Suprapubic skin (tissue), 3 donors: ENCODE results near the gene KCNK13.

ENCODE experiments used
- CTCF ChIP-seq, 2 donors: fragments of 200-600 bp in 1 of 2; fragments of 450-650 bp in 1 of 2; sonication (generic) in 1 of 2; IDR thresholded peaks; one replicate each; pipeline ENCODE4 v1.5.1; 2016 to 2019; ENCODE audit warnings: antibody characterized with exemption in 2 of 2, mild to moderate bottlenecking in 1 of 2, moderate library complexity in 1 of 2
- POLR2A ChIP-seq, 2 donors: fragments of 450-650 bp; IDR thresholded peaks; one replicate each; pipeline ENCODE4 v1.6.1; 2017; ENCODE audit warnings: antibody characterized with exemption in 2 of 2, mild to moderate bottlenecking in 2 of 2, moderate library complexity in 2 of 2

DNA sequence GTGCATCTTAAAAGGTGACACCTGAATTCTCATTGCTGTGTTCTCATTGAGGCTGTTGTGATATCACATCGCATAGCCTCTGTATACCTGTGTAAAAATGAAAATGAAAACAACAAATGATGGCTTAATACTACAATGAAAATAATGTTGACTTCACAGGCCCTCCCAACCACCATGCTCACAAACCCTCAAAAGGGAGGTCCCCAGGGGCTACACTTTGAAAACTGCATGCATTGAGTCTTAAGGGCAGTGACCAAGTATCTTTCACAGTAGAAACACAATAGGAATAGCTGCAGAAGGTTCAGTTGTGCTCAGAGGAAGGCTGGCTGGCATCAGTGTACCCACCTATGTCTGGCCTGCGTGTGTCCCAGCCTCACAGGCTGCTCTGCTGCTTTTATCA, 27.6 kb upstream of the KCNK13 start:
- no peak for TF ChIP-seq POLR2A (IDR thresholded peaks at IDR 0.05)
- TF ChIP-seq CTCF (IDR thresholded peaks at IDR 0.05): no peak
